Measurements from ENCODE around the gene TPPP.

Gene TPPP

GRCh38 chr5:618450-618849 lies 74.7 kb downstream of the TPPP start:
- ChIA-PET POLR2A (ENCODE audit: low non-redundant PET) (no interaction called here), CTCF (no interaction called here)
- H3K27ac ChIP-seq, result no peak overlapping the region
- DNase-seq (ENCODE audit: low spot score), result no peak
- TF ChIP-seq CTCF (conservative IDR thresholded peaks at IDR 0.05; ENCODE audit: low read depth), result no peak

GRCh38 chr5:617896-618295 lies 75.3 kb downstream of the TPPP start:
- POLR2A ChIA-PET (ENCODE audit: low non-redundant PET), result no interaction called here
- no peak for DNase-seq (ENCODE audit: low spot score)
- no peak for TF ChIP-seq CTCF (conservative IDR thresholded peaks at IDR 0.05; ENCODE audit: low read depth)
- CTCF ChIA-PET, result no interaction called here
- no peak overlapping the region for H3K27ac ChIP-seq

GRCh38 chr5:616484-617039 lies 76.6 kb downstream of the TPPP start:
- no peak for DNase-seq (ENCODE audit: low spot score)
- ChIA-PET POLR2A (ENCODE audit: low non-redundant PET) (no interaction called here), CTCF (no interaction called here)
- no peak for TF ChIP-seq CTCF (conservative IDR thresholded peaks at IDR 0.05; ENCODE audit: low read depth)
- H3K27ac ChIP-seq, result no peak overlapping the region

- ChIA-PET CTCF (interaction anchor here (1.1 kb wide), 1 partner anchor 166 kb away, joined by 5 read pairs; no protein-coding TSS in a partner anchor), POLR2A (ENCODE audit: low non-redundant PET) (no interaction called here)
- TF ChIP-seq CTCF (conservative IDR thresholded peaks at IDR 0.05; ENCODE audit: low read depth), result no peak
- DNase-seq (ENCODE audit: low spot score), result peak; percentile 59
- H3K27ac ChIP-seq, result peak overlapping the region; percentile 78
Measured at GRCh38 chr5:612498-613424, 80.4 kb downstream of the TPPP start.

GRCh38 chr5:611731-612486 lies 81.2 kb downstream of the TPPP start, which contains the start of gene CEP72:
Gene CEP72 (plus strand): TSS chr5:612340. CDS start chr5:612362, 22 bp downstream.
- ChIA-PET POLR2A (ENCODE audit: low non-redundant PET) (no interaction called here), CTCF (interaction anchor here (1.1 kb wide), 1 partner anchor 165 kb away, joined by 5 read pairs; no protein-coding TSS in a partner anchor)
- TF ChIP-seq CTCF (conservative IDR thresholded peaks at IDR 0.05; ENCODE audit: low read depth), result no peak
- H3K27ac ChIP-seq, result peak within 1 kb of the TSS; percentile 78
- peak; percentile 95 for DNase-seq (ENCODE audit: low spot score)

Measured in RWPE1 (cell line).